ENCODE data around the gene NPTX1.
A peak's percentile ranks its signal among the peaks of the same experiment; 100 is the strongest.

Gene NPTX1

GRCh38 chr17:80428796-80429195, 47.6 kb downstream of the NPTX1 start:
- Histone ChIP-seq H3K27ac (replicated peaks) (no peak overlapping the region), H3K27me3 (ENCODE audit: insufficient read depth, poor library complexity, severe bottlenecking) (peaks cover 6% of the 10 kb centered on the region)

DNA sequence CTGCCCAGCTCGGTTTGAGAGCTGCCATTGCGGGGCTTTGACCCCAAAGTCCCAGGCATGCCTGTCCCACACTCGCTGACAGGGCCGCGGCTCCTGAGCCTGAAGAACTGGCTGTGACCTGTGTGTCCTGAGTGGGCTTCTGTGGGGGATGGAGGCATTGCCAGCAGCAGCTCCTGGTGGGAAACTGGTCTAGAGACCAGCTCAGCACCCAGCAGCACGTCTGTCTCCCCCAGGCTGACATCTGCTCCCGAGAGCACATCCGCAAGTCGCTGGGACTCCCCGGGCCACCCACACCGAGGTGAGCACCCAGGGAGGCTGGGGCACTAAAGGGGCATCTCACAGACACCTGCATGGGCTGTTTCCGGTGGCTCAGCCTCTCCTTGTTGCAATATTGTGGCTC, 48.0 kb downstream of the NPTX1 start:
- TF ChIP-seq REST (IDR thresholded peaks at IDR 0.05; ENCODE audit: insufficient replicate concordance, low read depth) (no peak), POLR2AphosphoS5 (IDR thresholded peaks at IDR 0.05; ENCODE audit: low read depth) (no peak), CTCF (IDR thresholded peaks at IDR 0.05; ENCODE audit: insufficient read depth, low read length) (no peak), GABPA (IDR thresholded peaks at IDR 0.05; ENCODE audit: low read depth) (no peak), SPI1 (IDR thresholded peaks at IDR 0.05; ENCODE audit: borderline replicate concordance, low read depth) (no peak)
- no peak overlapping the region for H3K27ac ChIP-seq (replicated peaks)
- H3K4me3 ChIP-seq (replicated peaks; ENCODE audit: insufficient read depth, low read length): no peak overlapping the region
- DNase-seq (ENCODE audit: low read depth in 1 of 2, low spot score in 1 of 2): no peak
- peaks cover 6% of the 10 kb centered on the region for H3K27me3 ChIP-seq (ENCODE audit: insufficient read depth, poor library complexity, severe bottlenecking)

More at GRCh38 chr17:80428796-80429195, 47.6 kb downstream of the NPTX1 start:
- no peak overlapping the region for H3K4me3 ChIP-seq (replicated peaks; ENCODE audit: insufficient read depth, low read length)
- DNase-seq (ENCODE audit: low read depth in 1 of 2, low spot score in 1 of 2): peak in 1 of 2 experiments; percentile 25
- TF ChIP-seq CTCF (IDR thresholded peaks at IDR 0.05; ENCODE audit: insufficient read depth, low read length) (no peak), GABPA (IDR thresholded peaks at IDR 0.05; ENCODE audit: low read depth) (no peak), SPI1 (IDR thresholded peaks at IDR 0.05; ENCODE audit: borderline replicate concordance, low read depth) (no peak), REST (IDR thresholded peaks at IDR 0.05; ENCODE audit: insufficient replicate concordance, low read depth) (no peak)

DNA sequence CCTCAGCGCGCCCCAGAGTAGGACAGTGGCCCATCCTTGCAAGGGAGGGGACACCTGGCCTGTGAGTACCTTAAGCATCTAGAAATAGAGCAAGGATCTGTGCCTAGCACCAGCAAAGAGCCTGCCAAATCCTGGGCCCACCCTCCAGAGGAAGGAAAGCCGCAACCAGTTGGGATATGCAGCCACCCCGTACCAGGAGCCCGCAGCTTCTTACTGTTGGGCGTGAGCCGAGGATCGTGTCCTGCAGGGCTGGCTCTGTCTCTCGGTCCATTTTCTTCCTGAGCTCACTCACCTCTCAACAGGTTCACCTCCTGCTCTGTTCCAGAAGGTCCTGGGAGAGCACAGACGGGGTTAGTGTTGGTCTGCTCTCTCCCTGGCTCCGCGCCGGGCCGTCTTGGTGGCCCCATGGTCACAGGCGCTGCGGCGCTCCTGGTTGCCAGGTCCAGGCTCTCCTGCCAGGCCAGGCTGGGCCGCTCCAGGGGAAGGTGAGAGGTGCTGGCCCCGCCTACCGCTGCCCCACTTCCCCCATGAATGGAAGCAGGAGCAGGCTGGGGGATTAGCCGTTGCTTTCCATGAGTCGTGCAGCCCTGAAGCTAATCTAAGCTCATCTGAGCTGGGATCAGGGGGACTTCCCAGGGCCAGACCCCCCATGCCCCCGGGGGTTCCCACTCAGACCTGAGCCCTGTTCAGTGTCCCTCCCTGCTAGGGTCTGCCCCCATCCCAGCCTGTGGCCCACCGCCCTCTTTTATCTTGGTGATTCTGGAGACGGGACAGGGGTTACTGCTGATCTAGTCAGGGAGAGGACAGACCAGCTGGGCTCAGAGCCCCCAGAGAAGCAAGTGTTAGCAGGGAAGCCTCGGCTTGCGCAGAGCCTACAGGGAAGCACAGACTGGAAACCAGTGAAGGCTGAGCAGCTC, 48.8 kb downstream of the NPTX1 start:
- TF ChIP-seq CTCF (IDR thresholded peaks at IDR 0.05; ENCODE audit: insufficient read depth, low read length): no peak
- no peak for TF ChIP-seq SPI1 (IDR thresholded peaks at IDR 0.05; ENCODE audit: borderline replicate concordance, low read depth)
- no peak for TF ChIP-seq GABPA (IDR thresholded peaks at IDR 0.05; ENCODE audit: low read depth)
- no peak for TF ChIP-seq REST (IDR thresholded peaks at IDR 0.05; ENCODE audit: insufficient replicate concordance, low read depth)
- no peak for TF ChIP-seq POLR2AphosphoS5 (IDR thresholded peaks at IDR 0.05; ENCODE audit: low read depth)
- H3K4me3 ChIP-seq (replicated peaks; ENCODE audit: insufficient read depth, low read length): no peak overlapping the region
- DNase-seq (ENCODE audit: low read depth in 1 of 2, low spot score in 1 of 2): no peak
- H3K27ac ChIP-seq (replicated peaks): no peak overlapping the region
- H3K27me3 ChIP-seq (ENCODE audit: insufficient read depth, poor library complexity, severe bottlenecking): peaks cover 6% of the 10 kb centered on the region
